Ishikawa (cell line): ENCODE measurements around the gene CCDC141.

ENCODE experiments used
- CEBPB ChIP-seq: IDR thresholded peaks from 2 replicates; pipeline ENCODE4 v1.6.1; 2012
- EP300 ChIP-seq: IDR thresholded peaks from 2 replicates; pipeline ENCODE4 v1.6.1; 2012; ENCODE audit warnings: borderline replicate concordance
- TF ChIP-seq, protein P1 (sequence below): IDR thresholded peaks from 2 replicates; pipeline ENCODE4 v1.6.1; 2012; ENCODE audit warnings: low read depth, mild to moderate bottlenecking
- TF ChIP-seq, protein P2 (sequence below): IDR thresholded peaks from 2 replicates; pipeline ENCODE4 v1.6.1; 2012

DNA sequence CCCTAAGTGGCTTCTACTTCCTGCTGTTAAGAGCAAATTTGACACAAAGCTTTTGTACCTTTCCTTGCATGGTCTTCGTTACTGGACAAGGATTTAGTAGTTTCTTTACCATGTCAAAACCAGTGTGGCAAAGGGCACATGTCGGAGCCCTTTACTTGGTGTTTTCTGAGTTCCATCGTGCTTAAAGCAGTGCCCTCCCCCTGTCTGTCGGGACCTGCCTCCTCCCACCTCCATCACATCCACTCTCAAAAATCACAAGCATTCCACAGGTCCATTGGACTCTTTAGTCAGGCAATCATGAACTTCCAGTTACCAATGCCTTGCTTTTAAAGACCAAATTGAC, 763 bp downstream of the CCDC141 start:
- TF ChIP-seq, protein P1, sequence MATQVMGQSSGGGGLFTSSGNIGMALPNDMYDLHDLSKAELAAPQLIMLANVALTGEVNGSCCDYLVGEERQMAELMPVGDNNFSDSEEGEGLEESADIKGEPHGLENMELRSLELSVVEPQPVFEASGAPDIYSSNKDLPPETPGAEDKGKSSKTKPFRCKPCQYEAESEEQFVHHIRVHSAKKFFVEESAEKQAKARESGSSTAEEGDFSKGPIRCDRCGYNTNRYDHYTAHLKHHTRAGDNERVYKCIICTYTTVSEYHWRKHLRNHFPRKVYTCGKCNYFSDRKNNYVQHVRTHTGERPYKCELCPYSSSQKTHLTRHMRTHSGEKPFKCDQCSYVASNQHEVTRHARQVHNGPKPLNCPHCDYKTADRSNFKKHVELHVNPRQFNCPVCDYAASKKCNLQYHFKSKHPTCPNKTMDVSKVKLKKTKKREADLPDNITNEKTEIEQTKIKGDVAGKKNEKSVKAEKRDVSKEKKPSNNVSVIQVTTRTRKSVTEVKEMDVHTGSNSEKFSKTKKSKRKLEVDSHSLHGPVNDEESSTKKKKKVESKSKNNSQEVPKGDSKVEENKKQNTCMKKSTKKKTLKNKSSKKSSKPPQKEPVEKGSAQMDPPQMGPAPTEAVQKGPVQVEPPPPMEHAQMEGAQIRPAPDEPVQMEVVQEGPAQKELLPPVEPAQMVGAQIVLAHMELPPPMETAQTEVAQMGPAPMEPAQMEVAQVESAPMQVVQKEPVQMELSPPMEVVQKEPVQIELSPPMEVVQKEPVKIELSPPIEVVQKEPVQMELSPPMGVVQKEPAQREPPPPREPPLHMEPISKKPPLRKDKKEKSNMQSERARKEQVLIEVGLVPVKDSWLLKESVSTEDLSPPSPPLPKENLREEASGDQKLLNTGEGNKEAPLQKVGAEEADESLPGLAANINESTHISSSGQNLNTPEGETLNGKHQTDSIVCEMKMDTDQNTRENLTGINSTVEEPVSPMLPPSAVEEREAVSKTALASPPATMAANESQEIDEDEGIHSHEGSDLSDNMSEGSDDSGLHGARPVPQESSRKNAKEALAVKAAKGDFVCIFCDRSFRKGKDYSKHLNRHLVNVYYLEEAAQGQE: no peak
- TF ChIP-seq EP300: no peak
- TF ChIP-seq, protein P2, sequence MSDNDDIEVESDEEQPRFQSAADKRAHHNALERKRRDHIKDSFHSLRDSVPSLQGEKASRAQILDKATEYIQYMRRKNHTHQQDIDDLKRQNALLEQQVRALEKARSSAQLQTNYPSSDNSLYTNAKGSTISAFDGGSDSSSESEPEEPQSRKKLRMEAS: no peak
- TF ChIP-seq CEBPB: no peak
